ENCODE results near the gene PGAP1.

GRCh38 chr2:196846295-196846694 is 80.2 kb downstream of the PGAP1 start:
- TF ChIP-seq, protein P1, sequence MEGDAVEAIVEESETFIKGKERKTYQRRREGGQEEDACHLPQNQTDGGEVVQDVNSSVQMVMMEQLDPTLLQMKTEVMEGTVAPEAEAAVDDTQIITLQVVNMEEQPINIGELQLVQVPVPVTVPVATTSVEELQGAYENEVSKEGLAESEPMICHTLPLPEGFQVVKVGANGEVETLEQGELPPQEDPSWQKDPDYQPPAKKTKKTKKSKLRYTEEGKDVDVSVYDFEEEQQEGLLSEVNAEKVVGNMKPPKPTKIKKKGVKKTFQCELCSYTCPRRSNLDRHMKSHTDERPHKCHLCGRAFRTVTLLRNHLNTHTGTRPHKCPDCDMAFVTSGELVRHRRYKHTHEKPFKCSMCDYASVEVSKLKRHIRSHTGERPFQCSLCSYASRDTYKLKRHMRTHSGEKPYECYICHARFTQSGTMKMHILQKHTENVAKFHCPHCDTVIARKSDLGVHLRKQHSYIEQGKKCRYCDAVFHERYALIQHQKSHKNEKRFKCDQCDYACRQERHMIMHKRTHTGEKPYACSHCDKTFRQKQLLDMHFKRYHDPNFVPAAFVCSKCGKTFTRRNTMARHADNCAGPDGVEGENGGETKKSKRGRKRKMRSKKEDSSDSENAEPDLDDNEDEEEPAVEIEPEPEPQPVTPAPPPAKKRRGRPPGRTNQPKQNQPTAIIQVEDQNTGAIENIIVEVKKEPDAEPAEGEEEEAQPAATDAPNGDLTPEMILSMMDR (conservative IDR thresholded peaks at IDR 0.05): no peak
- TF ChIP-seq EZH2 (IDR thresholded peaks at IDR 0.05; ENCODE audit: low read depth): no peak
